ENCODE data around the gene OR10P1.
"Not testable (repeated sequence)": the region's sequence is repeated elsewhere in the genome, so short reads cannot be mapped to it uniquely, and the experiment has no call there.

Gene OR10P1

GRCh38 chr12:55642267-55642666, 5.6 kb downstream of the OR10P1 start:
- peak overlapping the region; percentile 58 for H2AFZ ChIP-seq (ENCODE audit: low read length)

GRCh38 chr12:55642669-55643068, 6.0 kb downstream of the OR10P1 start:
- H3K4me3 ChIP-seq (ENCODE audit: low read length), result no peak overlapping the region
- H4K20me1 ChIP-seq (ENCODE audit: insufficient read depth, low read length), result no peaks in the 10 kb centered on the region
- H3F3A ChIP-seq (ENCODE audit: insufficient read depth, low read length), result 0 out of 2 replicates have a peak, but pooled peaks cover 4% of the 10 kb centered on the region
- peak overlapping the region; percentile 58 for H2AFZ ChIP-seq (ENCODE audit: low read length)
- H3K4me2 ChIP-seq (ENCODE audit: low read depth, low read length), result peak overlapping the region; percentile 42; the same call in 1 of the 2 replicates
- H3K36me3 ChIP-seq (replicated peaks; ENCODE audit: insufficient read depth, low read length), result no peaks in the 10 kb centered on the region
- no peaks in the 10 kb centered on the region for H3K9me3 ChIP-seq (replicated peaks; ENCODE audit: insufficient read depth, low read length)
- peaks cover 13% of the 10 kb centered on the region for H3K4me1 ChIP-seq (ENCODE audit: low read length)
- DNase-seq, result peak; percentile 29
- no peak overlapping the region for H3K27ac ChIP-seq (ENCODE audit: low read length)
- TF ChIP-seq EZH2 (optimal IDR thresholded peaks at IDR 0.05; ENCODE audit: low read depth, low read length) (no peak), EZH2phosphoT487 (IDR thresholded peaks at IDR 0.05; ENCODE audit: low read length) (no peak)
- H3K9me2 ChIP-seq (replicated peaks; ENCODE audit: insufficient read depth, low read length), result no peaks in the 10 kb centered on the region
- H3K79me2 ChIP-seq (ENCODE audit: low read length), result no peaks in the 10 kb centered on the region
- no peak overlapping the region for H3K9ac ChIP-seq (ENCODE audit: low read length)
- H3K27me3 ChIP-seq (replicated peaks; ENCODE audit: insufficient read depth, low read length), result no peaks in the 10 kb centered on the region

More at GRCh38 chr12:55642267-55642666, 5.6 kb downstream of the OR10P1 start:
- H3K9me2 ChIP-seq (replicated peaks; ENCODE audit: insufficient read depth, low read length), result no peaks in the 10 kb centered on the region
- H4K20me1 ChIP-seq (ENCODE audit: insufficient read depth, low read length), result no peaks in the 10 kb centered on the region
- no peaks in the 10 kb centered on the region for H3K9me3 ChIP-seq (replicated peaks; ENCODE audit: insufficient read depth, low read length)
- no peak overlapping the region for H3K9ac ChIP-seq (ENCODE audit: low read length)
- no peaks in the 10 kb centered on the region for H3K36me3 ChIP-seq (replicated peaks; ENCODE audit: insufficient read depth, low read length)
- no peak overlapping the region for H3K27ac ChIP-seq (ENCODE audit: low read length)
- TF ChIP-seq EZH2phosphoT487 (IDR thresholded peaks at IDR 0.05; ENCODE audit: low read length), result no peak
- no peak for TF ChIP-seq EZH2 (optimal IDR thresholded peaks at IDR 0.05; ENCODE audit: low read depth, low read length)
- no peak for TF ChIP-seq CTCF (IDR thresholded peaks at IDR 0.05; ENCODE audit: low read length)
- no peaks in the 10 kb centered on the region for H3K79me2 ChIP-seq (ENCODE audit: low read length)
- no peak for DNase-seq
- H3K4me3 ChIP-seq (ENCODE audit: low read length), result no peak overlapping the region
- H3K4me2 ChIP-seq (ENCODE audit: low read depth, low read length), result peak overlapping the region; percentile 42; the same call in 1 of the 2 replicates
- H3F3A ChIP-seq (ENCODE audit: insufficient read depth, low read length), result 0 out of 2 replicates have a peak, but pooled peaks cover 2% of the 10 kb centered on the region
- H3K4me1 ChIP-seq (ENCODE audit: low read length), result peaks cover 13% of the 10 kb centered on the region
- no peaks in the 10 kb centered on the region for H3K27me3 ChIP-seq (replicated peaks; ENCODE audit: insufficient read depth, low read length)

GRCh38 chr12:55644591-55644990, 7.9 kb downstream of the OR10P1 start:
- Histone ChIP-seq H3K4me1 (ENCODE audit: low read length) (peaks cover 13% of the 10 kb centered on the region), H3K27me3 (replicated peaks; ENCODE audit: insufficient read depth, low read length) (no peaks in the 10 kb centered on the region), H3K27ac (ENCODE audit: low read length) (no peak overlapping the region), H4K20me1 (ENCODE audit: insufficient read depth, low read length) (no peaks in the 10 kb centered on the region), H3K4me3 (ENCODE audit: low read length) (no peak overlapping the region), H3K9me2 (replicated peaks; ENCODE audit: insufficient read depth, low read length) (no peaks in the 10 kb centered on the region), H3K79me2 (ENCODE audit: low read length) (no peaks in the 10 kb centered on the region), H3K36me3 (replicated peaks; ENCODE audit: insufficient read depth, low read length) (no peaks in the 10 kb centered on the region), H2AFZ (ENCODE audit: low read length) (no peak overlapping the region), H3K4me2 (ENCODE audit: low read depth, low read length) (no peak overlapping the region), H3K9me3 (replicated peaks; ENCODE audit: insufficient read depth, low read length) (no peaks in the 10 kb centered on the region), H3K9ac (ENCODE audit: low read length) (no peak overlapping the region), H3F3A (ENCODE audit: insufficient read depth, low read length) (0 out of 2 replicates have a peak, but pooled peaks cover 4% of the 10 kb centered on the region)
- DNase-seq, result no peak
- TF ChIP-seq EZH2phosphoT487 (IDR thresholded peaks at IDR 0.05; ENCODE audit: low read length) (no peak), CTCF (IDR thresholded peaks at IDR 0.05; ENCODE audit: low read length) (no peak), EZH2 (optimal IDR thresholded peaks at IDR 0.05; ENCODE audit: low read depth, low read length) (no peak)

- no peak for DNase-seq
- H3K4me3 ChIP-seq (ENCODE audit: low read length), result no peak overlapping the region
- no peaks in the 10 kb centered on the region for H3K79me2 ChIP-seq (ENCODE audit: low read length)
- H3F3A ChIP-seq (ENCODE audit: insufficient read depth, low read length), result 0 out of 2 replicates have a peak, but pooled peaks cover 4% of the 10 kb centered on the region
- no peaks in the 10 kb centered on the region for H3K9me3 ChIP-seq (replicated peaks; ENCODE audit: insufficient read depth, low read length)
- H3K9me2 ChIP-seq (replicated peaks; ENCODE audit: insufficient read depth, low read length), result no peaks in the 10 kb centered on the region
- H3K27ac ChIP-seq (ENCODE audit: low read length), result no peak overlapping the region
- H4K20me1 ChIP-seq (ENCODE audit: insufficient read depth, low read length), result no peaks in the 10 kb centered on the region
- TF ChIP-seq EZH2phosphoT487 (IDR thresholded peaks at IDR 0.05; ENCODE audit: low read length) (no peak), CTCF (IDR thresholded peaks at IDR 0.05; ENCODE audit: low read length) (no peak), EZH2 (optimal IDR thresholded peaks at IDR 0.05; ENCODE audit: low read depth, low read length) (no peak)
- H2AFZ ChIP-seq (ENCODE audit: low read length), result peak overlapping the region; percentile 99
- H3K9ac ChIP-seq (ENCODE audit: low read length), result no peak overlapping the region
- H3K36me3 ChIP-seq (replicated peaks; ENCODE audit: insufficient read depth, low read length), result no peaks in the 10 kb centered on the region
- peaks cover 13% of the 10 kb centered on the region for H3K4me1 ChIP-seq (ENCODE audit: low read length)
- no peak overlapping the region; the same call in 1 of the 2 replicates for H3K4me2 ChIP-seq (ENCODE audit: low read depth, low read length)
- no peaks in the 10 kb centered on the region for H3K27me3 ChIP-seq (replicated peaks; ENCODE audit: insufficient read depth, low read length)
Measured at GRCh38 chr12:55647027-55647426, 10.3 kb downstream of the OR10P1 start.

- H3K4me2 ChIP-seq (ENCODE audit: low read depth, low read length); H2AFZ ChIP-seq (ENCODE audit: low read length); H3K9me2 ChIP-seq (replicated peaks; ENCODE audit: insufficient read depth, low read length); H4K20me1 ChIP-seq (ENCODE audit: insufficient read depth, low read length); H3K79me2 ChIP-seq (ENCODE audit: low read length); H3K9me3 ChIP-seq (replicated peaks; ENCODE audit: insufficient read depth, low read length); H3K9ac ChIP-seq (ENCODE audit: low read length); H3K27ac ChIP-seq (ENCODE audit: low read length); H3K4me1 ChIP-seq (ENCODE audit: low read length); H3K36me3 ChIP-seq (replicated peaks; ENCODE audit: insufficient read depth, low read length); H3K4me3 ChIP-seq (ENCODE audit: low read length); H3K27me3 ChIP-seq (replicated peaks; ENCODE audit: insufficient read depth, low read length); H3F3A ChIP-seq (ENCODE audit: insufficient read depth, low read length); DNase-seq: not testable (repeated sequence)
Measured at GRCh38 chr12:55650620-55651298, 14.1 kb downstream of the OR10P1 start.

Measured in MM.1S (cell line).